Bronchus fibroblast of lung (primary cell): ENCODE results near the gene SEC16A. TPM values are rescaled to one million over a fixed set of nuclear protein-coding genes. Genes with fewer than 3 reads are reported as not detected.

ENCODE experiments used
- total RNA-seq: library from RNA; depleted of rRNA; stranded (reverse); fragments of >200 nt; gene quantifications from 2 replicates; pipeline ENCODE4 v1.2.3, GENCODE V29; 2015

Gene SEC16A
- total RNA-seq, result 27.6 and 33.7 TPM in 2 replicates

DNA sequence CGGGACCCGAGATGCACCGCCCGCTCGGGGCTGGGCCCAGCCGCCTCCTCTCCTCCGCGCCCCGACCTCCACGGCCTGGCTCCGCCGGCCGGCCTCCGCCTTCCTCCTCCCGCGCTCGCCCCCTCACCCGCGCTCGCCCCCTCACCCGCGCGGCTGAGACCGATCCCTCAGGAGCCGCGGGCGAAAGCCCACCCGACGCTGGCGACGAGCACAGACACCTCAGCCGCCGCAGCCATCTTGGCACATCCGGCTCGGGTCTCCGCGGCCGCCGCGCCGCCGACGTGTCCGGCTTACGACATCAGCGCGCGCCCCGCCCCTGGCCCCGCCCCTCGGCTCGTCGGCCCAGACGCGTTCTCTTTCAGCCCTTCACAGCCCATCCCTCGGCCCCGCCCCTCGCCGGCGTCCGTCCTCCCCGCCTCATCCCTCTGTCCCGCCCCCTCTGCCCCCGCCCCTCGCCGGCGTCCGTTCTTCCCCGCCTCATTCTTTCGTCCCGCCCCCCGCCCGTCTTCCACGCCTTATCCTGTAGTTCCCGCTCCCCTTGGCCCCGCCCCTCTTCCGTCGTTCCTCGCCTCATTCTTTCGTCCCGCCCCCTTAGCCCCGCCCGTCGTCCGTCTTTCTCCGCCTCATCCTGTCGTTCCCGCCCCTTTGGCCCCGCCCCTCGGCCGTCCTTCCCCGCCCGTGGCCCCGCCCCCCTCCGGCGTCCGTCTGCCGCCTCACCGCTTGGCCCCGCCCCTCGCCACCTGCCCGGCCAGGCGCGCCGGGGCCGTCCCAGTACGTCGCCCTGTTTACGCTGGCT, at the start of gene SEC16A:
Gene SEC16A (minus strand): TSS at position 248 of the 796 bp plus-strand sequence. CDS start 5,425 bp downstream, outside the sequence.

DNA sequence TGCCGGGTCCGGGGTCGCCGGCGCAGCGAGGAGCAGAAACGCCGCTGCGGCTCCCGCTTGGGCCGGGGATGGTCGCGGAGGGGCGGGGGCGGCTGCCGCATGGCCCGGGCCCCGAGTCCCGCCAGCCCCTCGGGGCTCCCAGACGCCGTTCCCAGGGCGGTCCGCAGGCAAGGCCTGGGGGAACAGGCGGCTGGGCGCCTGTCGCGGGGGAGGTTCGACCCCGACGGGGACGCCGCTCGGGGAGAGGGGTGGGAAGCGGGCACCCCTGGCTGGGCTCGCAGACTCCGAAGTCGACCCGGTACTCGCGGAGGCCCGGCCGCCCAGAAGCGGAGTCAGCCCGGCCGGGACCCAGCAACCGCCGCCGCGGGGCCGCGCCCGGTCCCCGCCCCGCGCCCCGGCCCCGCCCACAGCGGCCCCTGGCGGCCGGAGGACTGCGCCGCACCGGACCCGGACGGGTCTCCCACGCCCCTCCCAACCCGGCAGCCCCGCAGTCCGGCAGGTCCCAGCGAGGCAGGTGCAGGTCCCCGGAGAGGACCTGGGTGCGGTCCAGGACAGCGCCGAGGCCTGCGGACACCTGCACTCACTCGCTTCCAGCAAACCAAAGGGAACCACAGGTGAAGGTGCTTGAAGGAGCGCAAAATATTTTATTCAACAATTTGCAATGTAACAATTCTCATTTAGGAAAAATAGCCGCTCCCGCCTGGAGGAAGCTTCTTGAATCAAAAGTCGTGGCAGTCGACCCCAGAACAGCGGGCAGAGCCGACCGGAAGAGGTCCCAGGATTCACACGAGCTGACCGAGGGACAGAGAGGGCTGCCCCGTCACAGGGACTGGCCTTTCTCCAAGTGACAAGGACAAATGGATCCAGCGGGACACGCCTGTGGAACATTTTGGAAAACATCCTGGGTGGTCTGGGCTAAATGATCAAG, 43.1 kb downstream of the SEC16A start, which contains the start of gene INPP5E:
Gene INPP5E (minus strand): TSS at position 365 of the 928 bp plus-strand sequence. CDS start 426 bp downstream, outside the sequence.

GRCh38 chr9:136410500-136411287, 72.1 kb downstream of the SEC16A start, which contains the start of the genes ENTR1 and PMPCA:
ENTR1 (minus strand) TSS chr9:136410614; CDS start chr9:136410397, 217 bp downstream.
PMPCA (plus strand) TSS chr9:136410658; CDS start chr9:136410669, 11 bp downstream.

DNA sequence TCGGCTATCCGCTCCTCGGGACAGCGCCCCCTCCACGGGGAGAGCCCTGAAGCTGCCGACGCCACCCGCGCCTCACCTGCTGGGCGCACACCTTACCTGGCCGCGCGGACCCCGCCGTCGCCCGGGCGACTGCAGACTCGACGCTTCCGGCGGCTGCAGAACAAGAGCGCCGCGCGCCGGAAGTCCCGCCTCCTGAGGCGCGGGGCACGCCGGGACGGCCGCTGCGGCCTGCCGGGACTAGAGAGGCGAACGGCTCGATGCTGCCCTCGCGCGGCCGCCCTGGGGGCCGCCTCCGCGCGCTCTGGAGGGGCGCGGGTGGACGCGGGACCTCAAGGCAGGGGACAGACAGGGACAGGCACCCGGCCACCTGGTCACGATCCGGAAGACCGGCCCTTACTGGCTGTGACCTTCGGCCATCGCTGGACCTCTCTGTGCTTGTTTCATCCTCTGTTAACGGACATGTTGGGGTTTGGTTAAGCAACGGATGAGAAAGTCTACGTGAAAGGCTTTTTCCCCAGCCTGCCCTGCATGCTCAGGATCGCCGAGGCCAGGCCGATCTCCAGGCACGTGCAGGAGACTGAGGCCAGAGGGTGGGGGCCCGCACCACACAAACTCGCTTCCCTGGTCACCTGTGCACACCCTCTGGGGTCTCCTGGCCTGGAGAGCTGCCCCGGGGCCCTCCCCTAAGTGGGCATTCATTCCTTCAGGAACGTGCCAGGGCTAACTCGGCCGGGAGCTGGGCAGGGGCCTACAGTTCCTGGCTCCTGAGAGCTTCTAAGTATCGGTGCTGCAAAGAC, 82.6 kb downstream of the SEC16A start, which contains the start of gene SNAPC4:
Gene SNAPC4 (minus strand): TSS at position 133 of the 797 bp plus-strand sequence. CDS start 1,742 bp downstream, outside the sequence.

Other genes starting within 250 kb of the SEC16A start
- gene QSOX2, start 237.2 kb downstream of the SEC16A start, total RNA-seq, result 17.1 and 20.3 TPM in 2 replicates
- not detected in 2 replicates for gene CCDC187, start 178.9 kb downstream of the SEC16A start, total RNA-seq
- 99.4 and 110 TPM in 2 replicates for gene GPSM1, start 155.5 kb downstream of the SEC16A start, total RNA-seq
- 53.7 and 65.4 TPM in 2 replicates for gene DNLZ, start 119.3 kb downstream of the SEC16A start, total RNA-seq
- gene CARD9, start 109.4 kb downstream of the SEC16A start, total RNA-seq, result 1.9 and 2.4 TPM in 2 replicates
- gene SNAPC4, start 82.9 kb downstream of the SEC16A start, total RNA-seq, result 6.7 and 8.1 TPM in 2 replicates
- gene ENTR1, start 72.4 kb downstream of the SEC16A start, total RNA-seq, result 43.0 and 45.2 TPM in 2 replicates
- gene PMPCA, start 72.4 kb downstream of the SEC16A start, total RNA-seq, result 52.8 and 62.6 TPM in 2 replicates
- gene INPP5E, start 43.2 kb downstream of the SEC16A start, total RNA-seq, result 10.0 and 11.9 TPM in 2 replicates
- 7.2 and 9.7 TPM in 2 replicates for gene NOTCH1, start 63.0 kb upstream of the SEC16A start, total RNA-seq
- 2.1 and 2.4 TPM in 2 replicates for gene EGFL7, start 179.9 kb upstream of the SEC16A start, total RNA-seq
- 35.5 and 36.6 TPM in 2 replicates for gene AGPAT2, start 204.4 kb upstream of the SEC16A start, total RNA-seq
- 1.5 and 2.5 TPM in 2 replicates for gene DIPK1B, start 229.5 kb upstream of the SEC16A start, total RNA-seq